HG02870 (cell line): ENCODE measurements around the gene CCDC90B.
A peak's percentile ranks its signal among the peaks of the same experiment; 100 is the strongest.

Source experiments
- ATAC-seq: cut with Tn5 transposase; IDR thresholded peaks from one replicate; pipeline ENCODE4 v1.9.1; 2021; ENCODE audit warnings: mild to moderate bottlenecking, moderate library complexity; ENCODE audit not compliant: unreplicated experiment

Gene CCDC90B

GRCh38 chr11:83241291-83241946 is 44.7 kb downstream of the CCDC90B start:
- peak; percentile 86 for ATAC-seq

- no peak for ATAC-seq
These were observed 48.1 kb downstream of the CCDC90B start for GRCh38 chr11:83238111-83238510.

GRCh38 chr11:83235825-83236224 is 50.3 kb downstream of the CCDC90B start:
- ATAC-seq, result no peak

GRCh38 chr11:83223457-83223856 is 62.7 kb downstream of the CCDC90B start:
- no peak for ATAC-seq

- ATAC-seq, result no peak
These were observed 63.7 kb downstream of the CCDC90B start for GRCh38 chr11:83222499-83222898.

GRCh38 chr11:83221694-83222093 is 64.5 kb downstream of the CCDC90B start:
- no peak for ATAC-seq

- ATAC-seq, result no peak
These were observed 65.9 kb downstream of the CCDC90B start for GRCh38 chr11:83220260-83220659.

GRCh38 chr11:83219095-83219494 is 67.1 kb downstream of the CCDC90B start:
- no peak for ATAC-seq
